ENCODE data around the gene SPG7.

Gene SPG7

DNA sequence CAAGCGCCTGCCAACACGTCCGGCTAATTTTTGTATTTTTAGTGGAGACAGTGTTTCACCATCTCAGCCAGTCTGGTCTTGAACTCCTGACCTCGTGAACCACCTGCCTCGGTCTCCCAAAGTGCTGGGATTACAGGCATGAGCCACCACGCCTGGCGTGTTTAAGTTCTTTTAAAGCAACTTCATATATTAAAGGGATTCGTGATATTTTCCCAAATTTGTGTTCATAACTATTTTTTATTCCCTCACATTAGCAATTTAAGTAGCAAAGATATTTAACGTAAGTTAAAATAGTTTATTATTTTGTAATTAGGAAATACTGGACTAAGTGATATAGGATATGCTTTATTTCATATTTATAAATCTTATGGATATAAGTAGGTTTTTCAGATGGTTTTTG lies 4.2 kb downstream of the SPG7 start:
- TF ChIP-seq CTCF (IDR thresholded peaks at IDR 0.05; ENCODE audit: insufficient read depth, low read depth, low read length, missing control alignments): no peak
- no peak overlapping the region for H3K4me3 ChIP-seq (ENCODE audit: low read length)
- DNase-seq (ENCODE audit: low read depth): no peak

DNA sequence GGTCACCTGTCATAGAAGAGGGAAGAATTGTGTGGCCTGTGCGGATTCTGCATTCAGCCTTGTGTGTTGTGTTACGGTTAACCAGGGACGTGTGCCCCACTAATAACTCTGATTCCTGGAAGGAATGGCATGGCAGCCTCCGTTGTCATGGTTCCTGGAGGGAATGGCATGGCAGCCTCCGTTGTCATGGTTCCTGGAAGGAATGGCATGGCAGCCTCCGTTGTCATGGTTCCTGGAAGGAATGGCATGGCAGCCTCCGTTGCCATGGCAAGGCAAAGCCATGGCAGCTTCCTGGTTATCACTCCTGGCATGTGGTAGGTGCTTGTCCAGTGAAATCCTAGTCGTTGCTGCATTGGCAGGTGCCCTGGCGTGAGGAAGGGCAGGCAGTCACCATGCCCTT lies 8.9 kb downstream of the SPG7 start:
- no peak overlapping the region for H3K4me3 ChIP-seq (ENCODE audit: low read length)
- no peak for TF ChIP-seq CTCF (IDR thresholded peaks at IDR 0.05; ENCODE audit: insufficient read depth, low read depth, low read length, missing control alignments)
- no peak for DNase-seq (ENCODE audit: low read depth)

GRCh38 chr16:89519881-89520280 lies 11.7 kb downstream of the SPG7 start:
- no peak overlapping the region for H3K4me3 ChIP-seq (ENCODE audit: low read length)
- DNase-seq (ENCODE audit: low read depth): no peak

GRCh38 chr16:89522287-89522686 lies 14.1 kb downstream of the SPG7 start:
- TF ChIP-seq CTCF (IDR thresholded peaks at IDR 0.05; ENCODE audit: insufficient read depth, low read depth, low read length, missing control alignments): no peak
- H3K4me3 ChIP-seq (ENCODE audit: low read length): no peak overlapping the region
- DNase-seq (ENCODE audit: low read depth): no peak

More at GRCh38 chr16:89519881-89520280, 11.7 kb downstream of the SPG7 start:
- no peak for TF ChIP-seq CTCF (IDR thresholded peaks at IDR 0.05; ENCODE audit: insufficient read depth, low read depth, low read length, missing control alignments)

GRCh38 chr16:89523680-89524344 lies 15.6 kb downstream of the SPG7 start:
- no peak for DNase-seq (ENCODE audit: low read depth)
- no peak for TF ChIP-seq CTCF (IDR thresholded peaks at IDR 0.05; ENCODE audit: insufficient read depth, low read depth, low read length, missing control alignments)
- H3K4me3 ChIP-seq (ENCODE audit: low read length): no peak overlapping the region

- H3K4me3 ChIP-seq (ENCODE audit: low read length): no peak overlapping the region
- DNase-seq (ENCODE audit: low read depth): no peak
- TF ChIP-seq CTCF (IDR thresholded peaks at IDR 0.05; ENCODE audit: insufficient read depth, low read depth, low read length, missing control alignments): no peak
These were observed 17.1 kb downstream of the SPG7 start for GRCh38 chr16:89525146-89525913.
